GM12801 (cell line): ENCODE measurements around the gene WDR11.

Source experiments
- TF ChIP-seq, protein P1 (sequence below): IDR thresholded peaks from one replicate; pipeline ENCODE4 v1.5.1; 2011; ENCODE audit warnings: control low read depth; ENCODE audit not compliant: insufficient read length; ENCODE audit errors: extremely low read depth

The WDR11 gene

GRCh38 chr10:120946497-120946896, 95.3 kb downstream of the WDR11 start:
- TF ChIP-seq, protein P1, sequence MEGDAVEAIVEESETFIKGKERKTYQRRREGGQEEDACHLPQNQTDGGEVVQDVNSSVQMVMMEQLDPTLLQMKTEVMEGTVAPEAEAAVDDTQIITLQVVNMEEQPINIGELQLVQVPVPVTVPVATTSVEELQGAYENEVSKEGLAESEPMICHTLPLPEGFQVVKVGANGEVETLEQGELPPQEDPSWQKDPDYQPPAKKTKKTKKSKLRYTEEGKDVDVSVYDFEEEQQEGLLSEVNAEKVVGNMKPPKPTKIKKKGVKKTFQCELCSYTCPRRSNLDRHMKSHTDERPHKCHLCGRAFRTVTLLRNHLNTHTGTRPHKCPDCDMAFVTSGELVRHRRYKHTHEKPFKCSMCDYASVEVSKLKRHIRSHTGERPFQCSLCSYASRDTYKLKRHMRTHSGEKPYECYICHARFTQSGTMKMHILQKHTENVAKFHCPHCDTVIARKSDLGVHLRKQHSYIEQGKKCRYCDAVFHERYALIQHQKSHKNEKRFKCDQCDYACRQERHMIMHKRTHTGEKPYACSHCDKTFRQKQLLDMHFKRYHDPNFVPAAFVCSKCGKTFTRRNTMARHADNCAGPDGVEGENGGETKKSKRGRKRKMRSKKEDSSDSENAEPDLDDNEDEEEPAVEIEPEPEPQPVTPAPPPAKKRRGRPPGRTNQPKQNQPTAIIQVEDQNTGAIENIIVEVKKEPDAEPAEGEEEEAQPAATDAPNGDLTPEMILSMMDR: no peak

DNA sequence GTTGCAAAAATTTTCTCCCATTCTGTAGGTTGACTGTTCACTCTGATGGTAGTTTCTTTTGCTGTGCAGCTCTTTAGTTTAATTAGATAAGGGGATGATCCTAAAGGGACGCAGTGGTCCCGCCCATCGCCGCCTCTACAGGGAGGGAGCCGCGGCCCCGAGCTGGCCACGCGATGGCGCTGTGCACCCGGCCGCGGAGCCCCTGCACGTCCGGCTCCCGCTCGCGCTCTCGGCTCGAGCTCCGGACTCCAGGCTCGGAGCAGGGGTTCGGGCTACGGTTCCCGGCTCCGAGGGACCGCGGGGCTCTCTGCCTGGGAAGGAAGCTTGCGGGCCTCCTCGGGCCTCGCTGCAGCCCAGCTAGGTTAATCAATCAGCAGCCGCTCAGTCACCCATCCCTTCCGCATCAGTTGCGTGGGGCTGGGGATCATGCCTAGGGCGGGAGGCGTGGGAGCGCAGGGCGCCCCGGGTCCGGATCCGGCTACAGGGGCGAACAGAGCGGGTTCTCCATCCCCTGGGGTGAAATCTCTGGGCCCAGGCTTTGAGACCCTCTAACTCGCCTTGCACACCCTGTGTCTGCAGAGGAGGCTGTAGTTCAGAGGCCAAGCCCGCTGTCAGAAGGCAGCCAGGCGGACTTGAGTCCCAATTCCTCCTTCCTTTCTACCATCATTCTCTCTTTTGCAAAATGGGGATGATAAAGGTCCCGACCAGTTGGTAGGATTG, 97.9 kb downstream of the WDR11 start:
- TF ChIP-seq, protein P1: no peak

GRCh38 chr10:120949609-120950031, 98.5 kb downstream of the WDR11 start:
- TF ChIP-seq, protein P1: no peak

- TF ChIP-seq, protein P1: no peak
Observed at GRCh38 chr10:120950051-120950561, 98.9 kb downstream of the WDR11 start.

GRCh38 chr10:120951288-120951687, 100.1 kb downstream of the WDR11 start:
- TF ChIP-seq, protein P1: no peak

- TF ChIP-seq, protein P1: no peak
Observed at GRCh38 chr10:120953897-120954296, 102.7 kb downstream of the WDR11 start.
